H1 (cell line): ENCODE measurements around the gene AGR3. TPM values are rescaled to one million over a fixed set of nuclear protein-coding genes. Genes with fewer than 3 reads are reported as not detected.

Source experiments
- CTCF ChIA-PET: fragments of 300-600 bp; sonication (Branson Sonifier 250); formaldehyde crosslinking; loops from one replicate; lab custom pipeline; 2021; ENCODE audit not compliant: partially characterized antibody; lab: Charles Lee
- POLR2A ChIA-PET: fragments of 300-600 bp; sonication (Branson Sonifier 250); formaldehyde crosslinking; loops from one replicate; lab custom pipeline; 2021; ENCODE audit warnings: inconsistent platforms; ENCODE audit not compliant: partially characterized antibody; lab: Charles Lee
- DNase-seq, 2 experiments: peaks; one replicate each; pipeline versions ENCODE4 v3.0.0 to v3.0.0-alpha.2; 2010 to 2022; ENCODE audit warnings: low spot score in 2 of 2, low read depth in 1 of 2, mixed read lengths in 1 of 2
- FAIRE-seq: peaks from 2 replicates; lab custom pipeline; 2011; peaks lifted over from hg19 to GRCh38; lab: Jason Lieb, UNC
- H2AFZ ChIP-seq: 2 replicates; pipeline ENCODE4 v1.8.1; 2012; ENCODE audit warnings: low read length, inconsistent platforms
- H2AK5ac ChIP-seq: 2 replicates; pipeline ENCODE4 v1.6.1; 2013; ENCODE audit warnings: low read depth, low read length
- H2BK120ac ChIP-seq: replicated peaks from 2 replicates; pipeline ENCODE3; 2013; ENCODE audit warnings: low read depth, low read length, inconsistent platforms
- H2BK12ac ChIP-seq: 2 replicates; pipeline ENCODE4 v1.6.1; 2013; ENCODE audit warnings: low read depth, low read length
- H2BK15ac ChIP-seq: 2 replicates; pipeline ENCODE4 v1.6.1; 2013; ENCODE audit warnings: low read length
- H2BK20ac ChIP-seq: 2 replicates; pipeline ENCODE4 v1.6.1; 2013; ENCODE audit warnings: low read length
- H2BK5ac ChIP-seq: 2 replicates; pipeline ENCODE4 v1.6.1; 2013; ENCODE audit warnings: low read depth, low read length
- H3K14ac ChIP-seq: 2 replicates; pipeline ENCODE4 v1.6.1; 2013; ENCODE audit warnings: inconsistent platforms; ENCODE audit not compliant: insufficient read length
- H3K18ac ChIP-seq: 2 replicates; pipeline ENCODE4 v1.6.1; 2013; ENCODE audit warnings: low read length; ENCODE audit errors: extremely low read depth
- H3K23ac ChIP-seq: 2 replicates; pipeline ENCODE4 v1.6.1; 2013; ENCODE audit warnings: inconsistent platforms; ENCODE audit not compliant: insufficient read length
- H3K23me2 ChIP-seq: 2 replicates; pipeline ENCODE4 v1.6.1; 2013; ENCODE audit warnings: low read depth, low read length
- H3K27ac ChIP-seq: 2 replicates; pipeline ENCODE4 v1.6.1; 2011; ENCODE audit warnings: low read depth, low read length, inconsistent platforms
- H3K27me3 ChIP-seq, 4 experiments: replicated peaks in 1 of 4; 1 replicate in 1 of 4; 2 replicates in 3 of 4; pipeline versions ENCODE4 v1.6.1 to v1.8.1; 2011 to 2013; ENCODE audit warnings: low read length in 3 of 4, mild to moderate bottlenecking in 3 of 4, inconsistent platforms in 2 of 4, mixed read lengths in 2 of 4, moderate library complexity in 1 of 4; ENCODE audit not compliant: control insufficient read depth in 3 of 4, insufficient read depth in 3 of 4; ENCODE audit errors: extremely low read depth in 1 of 4
- H3K36me3 ChIP-seq, 4 experiments: 2 replicates each; pipeline versions ENCODE4 v1.6.1 to v1.8.1; 2011 to 2013; ENCODE audit warnings: mild to moderate bottlenecking in 4 of 4, low read length in 3 of 4, moderate library complexity in 2 of 4, control low read depth in 1 of 4, inconsistent platforms in 1 of 4; ENCODE audit not compliant: insufficient read depth in 4 of 4, control insufficient read depth in 2 of 4
- H3K4ac ChIP-seq: replicated peaks from 2 replicates; pipeline ENCODE3; 2013; ENCODE audit warnings: low read length, low read depth, mixed read lengths, inconsistent platforms; ENCODE audit not compliant: insufficient read length
- H3K4me1 ChIP-seq, 4 experiments: replicated peaks in 1 of 4; 1 replicate in 1 of 4; 2 replicates in 3 of 4; pipeline versions ENCODE4 v1.6.1 to v1.8.1; 2011 to 2013; ENCODE audit warnings: low read length in 3 of 4, inconsistent platforms in 2 of 4, mixed read lengths in 1 of 4; ENCODE audit not compliant: insufficient read depth in 4 of 4, control insufficient read depth in 3 of 4
- H3K4me2 ChIP-seq, 2 experiments: 2 replicates each; pipeline versions ENCODE4 v1.6.1 to v1.8.1; 2011 to 2013; ENCODE audit warnings: low read depth in 2 of 2, low read length in 2 of 2, control low read depth in 1 of 2, inconsistent platforms in 1 of 2, mild to moderate bottlenecking in 1 of 2; ENCODE audit not compliant: insufficient read depth in 1 of 2
- H3K4me3 ChIP-seq, 4 experiments: fragments of 200-600, 300-600 bp in 1 of 4; sonication (generic), shearing (Covaris generic), sonication (Bioruptor Twin) in 1 of 4; 2 replicates each; pipeline versions ENCODE4 v1.5.1 to v1.8.1; 2011 to 2016; ENCODE audit warnings: low read length in 4 of 4, low read depth in 3 of 4, control low read depth in 2 of 4, inconsistent platforms in 2 of 4, mild to moderate bottlenecking in 2 of 4, mixed read lengths in 1 of 4, moderate library complexity in 1 of 4; ENCODE audit not compliant: insufficient read depth in 2 of 4; ENCODE audit errors: extremely low read depth in 1 of 4
- H3K56ac ChIP-seq: replicated peaks from 2 replicates; pipeline ENCODE3; 2013; ENCODE audit warnings: low read depth, mild to moderate bottlenecking, mixed read lengths, low read length, inconsistent platforms; ENCODE audit not compliant: insufficient read length
- H3K79me1 ChIP-seq: 2 replicates; pipeline ENCODE4 v1.6.1; 2013; ENCODE audit warnings: low read depth, low read length, control low read depth
- H3K79me2 ChIP-seq, 2 experiments: 2 replicates each; pipeline versions ENCODE4 v1.6.1 to v1.8.1; 2012 to 2013; ENCODE audit warnings: low read length in 2 of 2, mild to moderate bottlenecking in 2 of 2, inconsistent platforms in 1 of 2; ENCODE audit not compliant: insufficient read depth in 2 of 2, control insufficient read depth in 1 of 2
- H3K9ac ChIP-seq, 4 experiments: replicated peaks in 1 of 4; 1 replicate in 1 of 4; 2 replicates in 3 of 4; pipeline versions ENCODE4 v1.6.1 to v1.8.1; 2011 to 2013; ENCODE audit warnings: low read depth in 3 of 4, low read length in 3 of 4, control low read depth in 2 of 4, mild to moderate bottlenecking in 2 of 4, moderate library complexity in 2 of 4, inconsistent platforms in 1 of 4; ENCODE audit errors: extremely low read depth in 1 of 4
- H3K9me3 ChIP-seq, 2 experiments: 2 replicates each; pipeline versions ENCODE4 v1.6.1 to v1.8.1; 2012 to 2013; ENCODE audit warnings: mild to moderate bottlenecking in 2 of 2, moderate library complexity in 2 of 2, control low read depth in 1 of 2, inconsistent platforms in 1 of 2, low read depth in 1 of 2, low read length in 1 of 2, mixed read lengths in 1 of 2; ENCODE audit not compliant: insufficient read depth in 2 of 2
- H4K20me1 ChIP-seq, 2 experiments: replicated peaks in 1 of 2; 2 replicates each; pipeline versions ENCODE3 to v1.8.1; 2011 to 2013; ENCODE audit warnings: inconsistent platforms in 2 of 2, low read length in 2 of 2, mild to moderate bottlenecking in 1 of 2; ENCODE audit not compliant: insufficient read depth in 2 of 2, control insufficient read depth in 1 of 2
- H4K5ac ChIP-seq: 2 replicates; pipeline ENCODE4 v1.6.1; 2013; ENCODE audit warnings: low read length, low read depth, mixed read lengths, inconsistent platforms; ENCODE audit not compliant: insufficient read length
- H4K8ac ChIP-seq: 2 replicates; pipeline ENCODE4 v1.8.0; 2013; ENCODE audit warnings: mild to moderate bottlenecking, moderate library complexity, low read length, inconsistent platforms; ENCODE audit not compliant: insufficient read depth; ENCODE audit errors: extremely low read depth
- H4K91ac ChIP-seq: replicated peaks from 2 replicates; pipeline ENCODE3; 2013; ENCODE audit warnings: low read length, mixed read lengths, inconsistent platforms; ENCODE audit not compliant: insufficient read length
- EGR1 ChIP-seq: IDR thresholded peaks from 2 replicates; pipeline ENCODE4 v1.6.1; 2011; ENCODE audit warnings: low read depth, low read length, borderline replicate concordance
- PHF8 ChIP-seq: fragments of 200-600 bp; sonication (generic); conservative IDR thresholded peaks from 2 replicates; pipeline ENCODE4 v1.7.1; 2012; ENCODE audit warnings: low read depth, mild to moderate bottlenecking, inconsistent platforms, low read length, moderate library complexity
- SAP30 ChIP-seq: fragments of 300-600 bp; sonication (generic); IDR thresholded peaks from 2 replicates; pipeline ENCODE4 v1.7.1; 2012; ENCODE audit warnings: low read length, moderate library complexity, mild to moderate bottlenecking, inconsistent platforms; ENCODE audit not compliant: insufficient read depth, insufficient replicate concordance
- WGBS, 2 experiments: shearing (Covaris generic) in 1 of 2; methylation state at CpG; one replicate each; pipeline versions ENCODE4 v1.1.6 to v1.1.7; 2013 to 2015; ENCODE audit warnings: low lambda C conversion rate in 2 of 2, mixed read lengths in 2 of 2, inconsistent platforms in 1 of 2, low coverage in 1 of 2, missing lambda C conversion rate in 1 of 2; ENCODE audit not compliant: insufficient replicate concordance in 2 of 2, insufficient coverage in 1 of 2, insufficient read length in 1 of 2; ENCODE audit errors: extremely low coverage in 1 of 2, missing lambda C conversion rate in 1 of 2; 5-methylcytosine and 5-hydroxymethylcytosine counted together
- polyA plus RNA-seq, 7 experiments: library from polyadenylated mRNA; depleted of rRNA in 3 of 7; stranded (reverse) in 5 of 7; unstranded in 2 of 7; fragments of >200 nt in 5 of 7; fragments of 200-250 nt in 2 of 7; gene quantifications; 1 replicate in 5 of 7; 2 replicates in 1 of 7; 4 replicates in 1 of 7; pipeline versions ENCODE4 v1.2.1 to v1.2.3, GENCODE V29; 2011 to 2013; ENCODE audit warnings: missing spikeins in 2 of 7, mixed read lengths in 2 of 7
- total RNA-seq: library from RNA; stranded (reverse); fragmentation: NEBNext Ultra II Directional; extraction: Animal tissue kit (Norgen Biotek cat#: 25700); gene quantifications from 2 replicates; pipeline ENCODE4 v1.2.1, GENCODE V29; 2021

The AGR3 gene
- total and polyA plus RNA-seq, 2 of the 8 experiments (the other 6 are each of a cell fraction or from before 2014, with no cell fraction given), result not detected

- no peak overlapping the region for H3K56ac ChIP-seq
- no peak overlapping the region for H3K18ac ChIP-seq
- H3K4me2 ChIP-seq, result no peak overlapping the region
- 93% methylated on average over 2 of the region's 2 CpGs; no CpG with 5 or more reads in 1 of the 2 experiments for WGBS, 2 experiments
- H4K91ac ChIP-seq, result no peak overlapping the region
- H3K79me2 ChIP-seq, result no peaks in the 10 kb centered on the region
- H3K4me3 ChIP-seq, result no peak overlapping the region
- DNase-seq (no peak), FAIRE-seq (no peak)
- CTCF ChIA-PET, result interaction anchor here (0.7 to 2.4 kb wide), 3 partner anchors 39 to 275 kb away, joined by 3 to 11 read pairs (median 3); no protein-coding TSS in a partner anchor
- no peak overlapping the region for H2AK5ac ChIP-seq
- no peak overlapping the region for H2BK120ac ChIP-seq
- no peak overlapping the region for H3K14ac ChIP-seq
- TF ChIP-seq SAP30 (no peak), PHF8 (no peak), EGR1 (no peak)
- no peaks in the 10 kb centered on the region for H3K23me2 ChIP-seq
- no peaks in the 10 kb centered on the region for H3K27me3 ChIP-seq
- H2BK15ac ChIP-seq, result no peak overlapping the region
- H2BK12ac ChIP-seq, result no peak overlapping the region
- no peaks in the 10 kb centered on the region for H3K79me1 ChIP-seq
- H4K5ac ChIP-seq, result no peak overlapping the region
- H3K9ac ChIP-seq, result no peak overlapping the region
- H2AFZ ChIP-seq, result 0 out of 2 replicates have a peak overlapping the region, but pooled peaks have one; percentile 77
- H3K9me3 ChIP-seq, result no peaks in the 10 kb centered on the region
- no peak overlapping the region for H4K8ac ChIP-seq
- no peak overlapping the region for H3K4ac ChIP-seq
- H2BK20ac ChIP-seq, result no peak overlapping the region
- no peak overlapping the region for H3K23ac ChIP-seq
- H2BK5ac ChIP-seq, result no peak overlapping the region
- H3K36me3 ChIP-seq, result no peaks in the 10 kb centered on the region
- POLR2A ChIA-PET, result no interaction called here
- no peak overlapping the region for H3K27ac ChIP-seq
- no peaks in the 10 kb centered on the region for H4K20me1 ChIP-seq
- H3K4me1 ChIP-seq, result no peaks in the 10 kb centered on the region
Observed at GRCh38 chr7:16839646-16840045, 42.1 kb downstream of the AGR3 start.
